HG03066 (cell line): Measurements from ENCODE around the gene KDM2B.

Source experiments
- ATAC-seq: cut with Tn5 transposase; IDR thresholded peaks from one replicate; pipeline ENCODE4 v1.9.1; 2021; ENCODE audit warnings: low read depth; ENCODE audit not compliant: unreplicated experiment

Gene KDM2B

DNA sequence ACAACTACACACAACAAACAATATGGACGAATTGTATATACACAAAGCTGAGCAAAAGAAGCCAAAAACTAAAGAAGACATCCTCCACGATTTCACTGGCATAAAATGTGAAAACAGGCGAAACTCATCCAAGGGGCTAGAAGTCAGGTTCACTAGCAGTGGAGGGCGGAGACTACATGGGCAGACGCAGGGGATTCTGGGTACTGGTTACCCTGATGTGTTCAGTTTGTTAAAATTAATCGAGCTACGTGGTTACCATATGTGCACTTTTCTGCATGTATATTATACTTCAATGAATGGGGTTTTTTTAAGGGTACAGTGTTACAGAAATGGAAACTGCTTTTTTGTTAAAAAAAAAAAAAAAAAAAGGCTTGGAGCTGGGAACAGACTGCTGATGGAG lies 12.3 kb downstream of the KDM2B start:
- no peak for ATAC-seq

DNA sequence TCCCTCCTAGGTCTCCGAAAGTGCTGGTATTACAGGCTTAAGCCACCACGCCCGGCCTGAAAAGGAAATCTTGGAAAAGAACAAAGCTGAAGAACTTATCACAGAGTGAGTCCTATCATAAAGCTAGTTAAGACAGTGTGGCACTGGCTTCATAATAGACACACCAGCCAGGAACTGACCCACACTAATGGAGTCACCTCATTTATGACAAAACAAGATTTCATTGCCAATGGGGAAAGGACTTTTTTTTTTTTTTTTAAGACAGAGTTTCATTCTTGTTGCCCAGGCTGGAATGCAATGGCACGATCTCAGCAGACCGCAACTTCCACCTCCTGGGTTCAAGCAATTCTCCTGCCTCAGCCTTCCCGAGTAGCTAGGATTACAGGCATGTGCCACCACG lies 15.7 kb downstream of the KDM2B start:
- no peak for ATAC-seq

DNA sequence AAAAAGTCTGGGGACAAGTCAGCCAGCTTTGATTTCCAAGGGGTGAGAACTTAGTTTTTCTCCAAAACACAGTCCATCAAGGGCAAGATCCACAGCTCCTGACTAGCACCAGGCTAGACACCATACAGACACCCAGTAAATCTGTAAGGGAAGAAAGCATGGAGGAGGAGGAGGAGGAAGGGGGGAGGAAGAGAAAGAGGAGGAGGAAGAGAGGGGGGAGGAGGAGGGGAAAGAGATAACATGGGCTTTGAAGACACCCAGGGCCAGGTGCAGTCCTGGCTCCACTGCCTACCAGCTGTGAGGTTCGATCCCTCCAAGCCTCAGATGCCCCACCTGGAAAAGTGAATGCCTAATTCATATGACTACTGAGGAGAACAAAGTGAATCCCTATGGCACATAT lies 18.3 kb downstream of the KDM2B start:
- ATAC-seq = no peak

DNA sequence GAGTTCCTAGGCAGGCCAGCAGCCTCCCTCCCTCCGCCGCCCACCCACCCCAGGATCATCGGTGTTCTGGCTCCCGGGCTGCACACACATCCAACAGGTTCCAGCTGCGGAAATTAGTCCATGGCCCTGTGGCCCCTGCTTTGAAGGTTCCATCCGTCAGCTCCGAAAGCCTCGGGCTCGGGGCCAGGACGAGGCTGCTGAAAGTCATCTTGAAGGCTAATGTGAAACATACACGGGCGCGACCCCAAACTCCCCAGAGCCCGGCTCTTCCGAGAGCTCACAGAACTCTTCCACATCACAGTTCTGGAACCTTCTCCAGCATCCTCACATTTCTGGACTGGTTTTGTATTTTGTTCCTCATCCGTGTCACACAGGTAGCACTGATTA lies 19.8 kb downstream of the KDM2B start:
- ATAC-seq = no peak

DNA sequence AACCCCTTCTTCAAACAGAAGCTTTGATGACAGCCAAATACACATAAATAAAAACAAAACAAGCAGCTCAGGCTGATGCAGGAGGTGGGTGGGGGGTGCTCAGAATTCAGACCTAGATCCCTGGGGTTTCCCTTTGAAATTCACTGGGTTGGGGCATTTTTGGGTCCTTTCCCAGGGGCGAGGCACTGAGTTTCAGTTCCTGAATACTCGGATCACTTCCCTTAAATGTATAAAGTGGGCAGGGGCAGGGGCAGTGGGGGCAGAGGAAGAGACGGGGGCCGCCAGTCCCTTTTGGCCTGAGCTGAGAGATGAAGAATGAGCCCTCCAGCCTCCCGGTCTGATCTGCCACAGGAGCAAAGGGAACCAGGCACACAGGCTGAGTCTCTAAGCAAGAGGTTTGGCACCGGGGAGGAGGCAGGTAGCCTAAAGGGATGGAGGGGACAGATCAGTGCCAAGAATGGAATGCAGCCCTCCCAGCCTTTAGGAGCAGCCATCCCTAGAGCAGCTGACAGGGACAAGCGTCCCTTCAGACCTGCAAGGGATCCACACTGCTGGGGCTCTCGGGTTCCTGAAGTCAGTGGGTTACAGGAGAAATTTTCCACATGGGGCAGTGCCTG lies 20.3 kb downstream of the KDM2B start:
- ATAC-seq = no peak

DNA sequence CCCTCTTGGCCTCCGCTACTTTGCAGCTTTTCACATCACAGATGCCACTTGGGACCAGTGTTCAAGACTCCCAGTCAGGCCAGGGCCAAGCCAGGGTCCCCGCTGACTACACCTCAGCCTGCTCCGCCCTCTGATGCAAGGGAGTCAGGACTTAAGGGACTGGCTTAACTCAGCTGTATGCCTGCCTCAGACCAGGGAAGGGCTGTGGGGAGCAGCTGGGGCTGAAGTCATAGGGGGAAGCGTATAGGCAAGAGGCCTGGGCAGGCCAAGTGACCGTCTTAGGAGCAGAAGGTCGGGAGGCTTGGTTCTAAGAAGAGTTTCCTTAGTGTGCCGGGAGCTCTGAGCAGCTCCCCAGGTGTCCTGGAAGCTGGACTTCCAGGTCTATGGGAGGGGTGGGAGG lies 21.9 kb downstream of the KDM2B start:
- no peak for ATAC-seq

DNA sequence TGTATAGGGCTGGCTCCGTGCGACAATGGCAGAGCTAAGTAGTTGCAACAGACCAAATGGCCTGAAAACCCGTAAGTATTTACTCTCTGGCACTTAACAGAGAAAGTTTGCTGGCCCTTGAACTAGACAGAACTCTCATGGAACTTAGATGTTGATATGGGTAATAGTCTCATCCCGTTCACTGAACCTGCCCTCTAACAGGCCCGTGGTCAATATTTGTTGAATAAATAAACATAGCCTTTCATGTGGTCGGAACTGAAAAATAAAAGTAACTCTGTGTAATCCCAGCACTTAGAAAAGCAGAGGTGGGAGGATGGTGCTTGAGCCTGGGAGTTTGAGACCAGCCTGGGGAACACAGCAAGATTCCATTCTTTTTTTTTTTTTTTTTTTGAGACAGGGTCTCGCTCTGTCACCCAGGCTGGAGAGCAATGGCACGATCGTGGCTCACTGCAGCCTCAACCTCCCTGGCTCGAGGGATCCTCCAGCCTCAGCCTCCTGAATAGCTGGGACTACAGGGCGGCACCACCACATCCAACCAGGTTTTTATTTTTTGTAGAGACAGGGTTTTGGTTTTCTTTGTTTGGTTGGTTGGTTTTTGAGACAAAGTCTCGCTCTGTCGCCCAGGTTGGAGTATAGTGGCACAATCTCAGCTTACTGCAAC lies 29.7 kb downstream of the KDM2B start:
- ATAC-seq = no peak

DNA sequence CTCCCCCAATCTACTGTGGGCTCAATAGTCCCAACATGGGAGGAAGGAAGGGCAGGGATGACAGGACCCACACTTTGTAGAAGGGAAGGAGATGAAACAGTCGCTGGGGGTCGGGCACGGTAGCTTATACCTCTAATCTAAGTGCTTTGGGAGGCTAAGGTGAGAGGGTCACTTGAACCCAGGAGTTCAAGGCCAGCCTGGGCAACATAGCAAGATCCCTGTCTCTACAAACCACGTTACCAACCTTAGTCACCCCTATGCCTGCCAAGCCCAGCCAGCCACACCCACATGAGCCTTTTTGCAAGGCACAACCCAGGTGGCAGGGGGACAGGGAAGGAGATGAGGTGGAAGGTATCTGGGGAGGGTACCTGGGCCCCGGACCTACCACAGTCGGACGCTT lies 31.7 kb downstream of the KDM2B start:
- ATAC-seq = no peak

DNA sequence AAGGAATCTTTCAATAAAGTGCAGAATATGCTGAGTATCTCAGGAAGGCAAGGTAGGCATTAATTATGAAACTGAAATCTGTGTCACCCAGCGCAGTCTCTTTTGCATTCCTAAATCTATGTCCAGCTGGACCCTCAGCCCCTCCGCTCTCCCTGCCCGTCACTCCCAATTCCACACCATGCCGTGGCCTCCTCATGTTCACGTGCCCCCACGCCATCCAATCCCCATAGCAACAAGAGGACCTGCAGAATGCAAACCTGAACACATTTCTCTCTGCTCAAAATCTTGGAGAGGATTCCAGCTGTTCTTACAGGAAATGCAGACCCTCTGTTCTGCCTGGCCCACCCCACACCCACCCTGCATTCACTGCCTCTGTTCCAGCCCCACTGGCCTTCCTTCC lies 35.3 kb downstream of the KDM2B start:
- ATAC-seq = no peak

DNA sequence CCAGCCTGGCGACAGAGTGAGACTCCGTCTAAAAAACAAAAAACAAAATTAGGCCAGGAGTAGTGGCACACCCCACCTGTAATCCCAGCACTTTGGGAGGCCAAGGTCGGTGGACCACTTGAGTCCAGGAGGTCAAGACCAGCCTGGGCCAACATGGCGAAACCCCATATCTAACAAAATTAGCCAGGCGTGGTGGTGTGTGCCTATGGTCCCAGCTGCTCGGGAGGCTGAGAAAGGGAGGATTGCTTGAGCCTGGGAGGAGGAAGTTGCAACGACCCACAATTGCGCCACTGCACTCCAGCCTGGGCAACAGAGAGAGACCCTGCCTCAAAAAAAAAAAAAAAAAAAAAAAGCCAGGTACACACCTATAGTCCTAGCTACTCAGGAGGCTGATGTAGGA lies 37.0 kb downstream of the KDM2B start:
- no peak for ATAC-seq

DNA sequence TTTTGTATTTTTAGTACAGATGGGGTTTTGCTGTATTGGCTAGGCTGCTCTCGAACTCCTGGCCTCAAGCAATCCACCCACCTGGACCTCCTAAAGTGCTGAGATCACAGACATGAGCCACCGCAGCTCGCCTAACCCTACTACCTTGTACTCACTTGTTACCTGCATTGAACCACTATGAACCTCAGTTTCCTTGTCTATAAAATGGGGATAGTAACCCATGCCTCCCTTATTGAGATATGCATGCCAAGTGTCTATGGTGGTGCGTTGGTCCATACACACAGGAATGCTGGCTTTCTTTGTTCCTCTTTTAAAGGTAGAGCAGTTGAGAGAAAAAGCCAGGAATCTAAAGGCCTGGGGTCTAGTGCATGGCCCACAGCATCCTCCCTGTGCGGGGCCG lies 40.9 kb downstream of the KDM2B start:
- no peak for ATAC-seq

DNA sequence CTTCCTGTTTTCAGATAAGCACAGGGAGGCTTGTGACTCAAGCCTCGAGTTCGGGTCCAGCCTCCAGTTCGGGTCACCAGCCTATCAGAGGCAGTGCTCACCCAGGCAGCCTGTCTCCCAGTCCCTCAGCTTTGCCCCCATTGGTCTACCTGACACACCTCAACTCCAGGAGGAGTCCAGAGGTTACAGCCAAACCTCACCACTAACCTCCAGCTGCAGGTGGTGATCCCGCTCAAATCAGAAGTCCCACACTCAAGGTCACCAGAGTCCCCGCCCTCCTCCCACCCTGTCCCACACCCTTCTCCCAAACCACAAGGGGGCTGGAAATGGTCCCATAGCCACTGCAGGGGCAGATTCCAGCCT lies 42.1 kb downstream of the KDM2B start:
- ATAC-seq = no peak

DNA sequence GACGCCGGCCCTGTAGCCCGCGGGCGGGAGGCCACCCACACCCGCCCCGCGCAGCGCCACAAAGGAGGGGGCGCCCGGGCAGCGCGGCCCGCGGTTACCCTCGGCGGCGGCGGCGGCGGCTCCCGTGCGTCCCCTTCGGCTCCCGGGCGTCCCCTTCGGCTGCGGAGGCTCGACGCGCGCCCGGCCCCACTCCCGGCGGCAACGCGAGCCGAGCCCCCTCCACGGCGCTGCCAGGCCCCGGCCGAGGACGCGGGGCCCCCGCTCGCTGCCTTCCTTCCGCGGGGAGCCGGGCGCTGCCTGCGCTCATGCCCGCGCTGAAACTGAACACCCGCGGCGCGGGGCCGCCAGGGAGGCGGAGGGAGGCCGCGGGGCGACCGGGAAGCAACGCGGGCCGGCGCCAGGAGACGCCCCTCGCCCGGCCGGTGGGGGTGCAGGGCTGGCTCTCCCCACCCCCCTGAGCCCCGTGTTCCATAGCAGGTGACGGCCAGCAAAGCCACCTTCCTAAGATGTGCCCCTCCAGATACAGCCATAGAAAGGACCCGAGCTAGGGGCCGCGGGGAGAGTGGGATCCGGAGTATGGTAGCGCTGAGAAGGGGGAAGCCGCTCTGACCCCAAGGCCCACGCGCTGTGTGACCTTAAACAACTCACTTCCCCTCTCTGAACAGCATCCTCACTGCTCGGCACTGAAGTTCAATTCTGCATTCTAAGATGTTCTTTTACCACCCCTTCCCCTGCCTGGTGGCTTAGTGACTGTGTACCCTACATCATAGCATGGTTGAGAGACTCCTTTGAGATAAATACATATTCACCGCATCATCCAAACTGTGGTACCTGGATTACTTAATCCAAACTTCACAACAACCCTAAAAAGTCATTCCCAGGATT lies 42.8 kb downstream of the KDM2B start:
- peak; percentile 2 for ATAC-seq

DNA sequence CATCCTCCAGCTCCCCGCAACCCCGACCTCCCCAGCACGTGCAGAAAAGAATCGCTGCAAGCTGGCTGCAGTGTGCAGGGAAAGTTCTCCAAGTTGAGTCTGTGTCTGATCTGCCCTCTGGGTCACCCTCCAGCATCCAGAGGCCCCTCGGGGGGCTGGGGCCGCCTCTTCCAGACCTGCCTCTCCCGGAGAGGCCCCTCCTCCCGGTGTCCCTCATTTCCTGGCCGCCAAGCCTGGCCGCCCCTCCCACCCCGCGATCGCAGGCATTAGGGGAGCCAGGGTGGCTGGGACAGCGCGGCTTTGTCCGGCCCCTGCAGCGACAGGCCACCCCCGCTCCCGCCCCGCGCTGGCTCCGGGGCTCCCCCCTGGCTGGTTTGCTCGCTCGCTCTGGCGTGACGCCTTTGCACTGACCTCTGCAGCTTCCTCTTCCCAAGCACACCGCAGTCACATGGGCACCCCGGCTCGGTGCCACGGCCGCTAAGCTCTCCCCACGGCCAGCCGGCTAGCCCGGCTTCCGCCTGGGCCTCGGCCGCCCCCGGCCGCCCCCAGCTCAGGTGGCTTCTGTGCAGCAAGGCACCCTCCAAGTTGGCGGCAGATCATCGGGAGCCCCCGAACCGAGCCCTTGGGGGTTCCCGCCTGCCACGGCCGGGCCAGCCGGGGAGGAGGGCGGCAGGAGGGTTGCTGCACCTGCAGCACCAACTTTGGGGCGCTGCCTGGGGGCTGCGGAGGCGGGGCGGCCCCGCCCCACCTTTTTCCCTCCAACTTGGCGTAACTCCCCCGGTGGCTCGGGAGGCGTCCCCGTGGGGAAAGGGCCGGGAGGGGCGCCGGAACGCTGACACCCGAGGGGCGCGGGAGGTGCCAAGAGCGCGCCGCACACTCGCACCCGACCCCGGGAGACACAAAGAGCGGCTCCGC lies 43.7 kb downstream of the KDM2B start:
- peak; percentile 64 for ATAC-seq

DNA sequence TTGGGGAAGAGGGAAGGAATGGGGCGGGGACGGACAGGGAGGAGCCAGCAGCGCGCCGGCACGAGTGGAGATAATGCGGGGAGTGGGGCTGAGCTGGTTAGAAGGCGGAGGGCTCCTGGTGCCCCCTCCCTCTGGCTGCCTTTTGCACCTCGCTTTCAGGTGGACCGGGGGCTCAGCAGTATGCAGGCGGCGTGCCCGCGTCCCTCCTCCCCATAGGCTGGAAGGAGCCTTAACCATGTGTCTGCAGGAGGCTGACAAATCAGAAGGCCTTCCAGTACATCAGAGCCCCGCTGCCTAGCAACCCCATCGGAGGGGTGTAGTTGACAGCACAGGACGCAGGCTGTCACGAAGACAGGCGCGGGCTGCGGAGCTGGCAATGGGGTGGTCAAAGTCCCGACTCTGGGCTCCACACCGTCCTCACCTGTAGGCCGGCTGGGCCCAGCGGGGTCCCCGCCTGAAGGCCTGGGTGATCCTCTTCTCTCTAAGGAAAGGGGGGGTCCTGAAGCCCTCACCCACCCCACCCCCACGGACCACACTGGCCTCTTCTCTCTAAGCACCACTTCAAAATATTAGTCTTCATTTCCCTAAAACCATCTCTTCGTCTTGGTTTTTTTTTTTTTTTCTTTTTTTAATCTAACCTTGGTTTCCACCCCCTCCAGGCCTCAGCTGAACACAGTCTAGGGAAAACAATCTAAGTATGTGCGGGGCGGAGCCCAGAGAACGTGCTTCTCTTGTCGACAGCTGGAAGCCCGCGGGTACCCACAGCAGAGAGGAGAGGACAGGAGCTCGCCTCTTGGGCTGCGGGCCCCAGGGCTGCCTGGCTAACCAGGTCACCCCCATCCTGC lies 44.5 kb downstream of the KDM2B start:
- ATAC-seq = peak; percentile 56

DNA sequence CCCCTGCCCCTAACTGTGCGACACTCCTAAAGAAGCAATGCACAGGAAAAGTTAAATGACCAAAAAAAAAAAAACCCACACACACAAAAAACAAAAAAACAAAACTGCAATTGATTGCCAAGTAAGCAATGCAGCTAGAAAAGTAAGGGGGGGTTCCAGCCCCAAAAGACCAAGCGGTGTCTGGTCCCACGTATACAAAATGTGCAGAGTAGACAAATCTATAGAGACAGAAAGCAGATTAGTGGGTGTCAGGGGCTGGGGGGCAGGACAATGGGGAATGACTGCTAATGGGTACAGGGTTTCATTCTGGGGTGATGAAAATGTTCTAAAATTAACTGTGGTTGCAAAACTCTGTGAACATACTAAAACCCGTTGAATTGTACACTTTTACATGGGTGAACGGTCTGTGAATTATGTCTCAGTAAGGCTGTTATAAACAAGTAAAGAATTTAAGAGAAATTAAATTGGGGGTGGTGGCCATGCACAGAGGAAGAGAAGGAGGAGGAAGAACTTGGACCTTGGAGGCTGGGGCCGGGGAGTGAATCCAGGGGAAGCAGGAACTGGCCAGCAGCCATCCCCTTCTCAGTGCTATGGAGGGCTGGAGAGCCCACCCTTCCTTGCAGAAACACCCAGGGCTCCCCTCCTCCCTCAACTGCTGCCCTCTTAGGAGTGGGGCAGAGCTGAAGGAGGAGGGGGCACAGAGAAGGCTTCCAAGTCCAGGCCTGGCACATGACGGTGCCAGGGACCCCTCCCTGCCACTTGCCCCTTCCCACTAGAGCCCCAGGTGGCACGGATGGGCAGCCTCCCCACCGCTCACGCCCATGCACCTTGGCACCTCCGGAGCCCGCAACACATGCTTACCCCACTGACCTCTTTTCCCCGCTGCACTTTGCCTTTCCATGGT lies 45.4 kb downstream of the KDM2B start:
- ATAC-seq = no peak

DNA sequence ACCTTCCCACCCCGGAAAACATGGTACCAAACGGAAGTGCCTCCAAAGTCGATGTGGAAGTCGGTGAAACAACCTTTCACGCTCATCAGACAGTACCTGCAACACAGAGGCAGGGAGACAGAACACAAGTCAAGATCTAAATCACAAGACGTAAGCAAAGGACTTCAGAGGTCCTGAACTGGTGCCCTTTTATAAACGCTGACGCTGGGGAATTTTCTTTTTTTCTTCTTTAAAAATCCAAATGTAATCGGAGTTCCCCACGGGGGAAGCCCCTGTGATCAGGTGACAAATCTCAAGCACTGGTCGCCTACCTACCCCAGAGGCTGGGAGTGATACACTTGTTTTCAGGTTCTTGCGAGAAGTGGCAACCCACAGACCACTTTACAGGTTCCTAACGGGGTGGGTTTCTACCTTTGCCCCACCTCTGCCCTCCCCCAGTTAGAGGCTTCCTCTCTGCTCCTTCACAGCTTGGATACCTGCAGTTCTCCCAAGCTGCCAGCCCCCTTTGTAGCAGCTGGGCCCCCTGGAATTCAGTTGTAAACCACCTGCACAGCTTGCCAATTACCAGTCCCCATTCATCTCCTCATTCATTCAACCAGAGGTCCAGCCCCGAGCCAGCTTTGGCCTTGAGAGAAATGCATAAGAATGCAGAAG lies 46.2 kb downstream of the KDM2B start:
- no peak for ATAC-seq

DNA sequence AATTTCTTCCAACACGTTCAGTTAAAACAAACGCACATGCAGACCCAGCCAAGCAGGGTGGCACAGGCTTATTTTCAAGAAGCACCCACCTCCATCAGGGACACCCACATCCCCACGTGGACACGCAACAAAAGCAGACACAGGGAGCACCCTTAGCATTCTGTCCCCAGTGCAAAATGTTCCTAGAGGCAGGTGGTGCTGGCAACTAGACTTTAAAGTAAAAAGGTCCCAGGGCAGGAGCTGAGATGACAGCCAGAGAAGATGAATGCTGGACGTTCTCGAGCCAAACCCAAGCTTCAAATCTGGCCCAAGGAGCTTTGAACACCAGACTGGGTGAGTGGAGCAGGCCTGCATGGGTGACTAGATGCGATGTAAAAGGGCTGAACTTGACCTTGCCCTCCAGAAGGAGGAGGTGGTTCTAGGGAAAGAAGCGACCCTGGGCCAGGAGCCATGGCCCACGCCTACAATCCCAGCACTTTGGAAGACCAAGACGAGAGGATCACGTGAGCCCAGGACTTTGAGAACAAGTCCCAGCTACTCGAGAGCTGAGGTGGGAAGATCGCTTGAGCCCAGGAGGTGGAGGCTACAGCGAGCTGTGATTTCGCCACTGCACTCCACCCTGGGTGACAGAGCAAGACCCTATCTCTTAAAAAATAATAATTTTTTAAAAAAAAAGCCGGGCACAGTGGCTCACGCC lies 47.3 kb downstream of the KDM2B start:
- ATAC-seq = no peak
